NCI-H1436 treated with DMSO at 0.1 percent for 48 hours (cell line): ENCODE results near the gene DDIT4.
"Not testable (repeated sequence)": the region's sequence is repeated elsewhere in the genome, so short reads cannot be mapped to it uniquely, and the experiment has no call there.

ENCODE experiments used
- DNase-seq: peaks from one replicate; lab custom pipeline; 2025; lab: John Stamatoyannopoulos, UW

The DDIT4 gene

DNA sequence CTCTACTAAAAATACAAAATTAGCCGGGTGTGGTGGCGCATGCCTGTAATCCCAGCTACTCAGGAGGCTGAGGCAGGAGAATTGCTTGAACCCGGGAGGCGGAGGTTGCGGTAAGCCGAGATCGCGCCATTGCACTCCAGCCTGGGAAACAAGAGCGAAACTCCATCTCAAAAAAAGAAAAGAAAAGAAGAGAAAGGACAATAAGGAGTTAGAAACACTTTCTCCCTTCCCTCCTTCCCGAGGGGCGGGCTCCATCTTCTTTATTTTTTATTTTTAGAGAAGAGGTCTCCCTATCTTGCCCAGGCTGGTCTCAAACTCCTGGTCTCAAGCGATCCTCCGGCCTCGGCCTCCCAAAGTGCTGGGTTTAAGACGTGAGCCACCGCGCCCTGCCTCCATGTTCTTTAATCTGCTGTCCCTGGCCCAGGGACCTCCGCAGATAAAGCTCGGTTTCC is 23.1 kb downstream of the DDIT4 start:
- not testable (repeated sequence) for DNase-seq

DNA sequence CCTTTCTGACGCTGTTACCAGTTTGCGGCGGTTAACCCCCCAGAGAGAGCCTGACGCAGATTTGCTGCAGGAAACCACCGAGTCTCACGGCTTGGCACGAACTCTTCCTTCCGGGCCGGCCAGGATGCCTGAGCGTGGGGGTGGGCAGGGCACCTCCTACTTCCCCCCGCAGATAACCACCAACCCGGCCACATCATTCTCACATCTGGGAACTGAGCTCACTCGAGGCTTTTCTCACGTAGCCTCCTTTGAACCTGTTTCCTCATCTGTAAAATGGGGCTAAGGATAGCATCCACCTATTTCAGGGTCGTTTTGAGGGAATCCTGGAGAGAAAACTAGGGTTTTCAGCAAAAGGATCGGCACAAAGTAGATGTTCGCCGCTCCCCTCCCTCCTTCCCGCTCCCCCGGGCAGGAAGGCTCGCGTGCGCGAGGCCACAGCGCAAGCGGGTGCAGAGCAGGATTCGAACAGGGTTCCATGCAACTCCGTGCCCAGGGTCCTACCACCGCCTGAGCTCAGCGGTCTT is 23.6 kb downstream of the DDIT4 start:
- DNase-seq: no peak

DNA sequence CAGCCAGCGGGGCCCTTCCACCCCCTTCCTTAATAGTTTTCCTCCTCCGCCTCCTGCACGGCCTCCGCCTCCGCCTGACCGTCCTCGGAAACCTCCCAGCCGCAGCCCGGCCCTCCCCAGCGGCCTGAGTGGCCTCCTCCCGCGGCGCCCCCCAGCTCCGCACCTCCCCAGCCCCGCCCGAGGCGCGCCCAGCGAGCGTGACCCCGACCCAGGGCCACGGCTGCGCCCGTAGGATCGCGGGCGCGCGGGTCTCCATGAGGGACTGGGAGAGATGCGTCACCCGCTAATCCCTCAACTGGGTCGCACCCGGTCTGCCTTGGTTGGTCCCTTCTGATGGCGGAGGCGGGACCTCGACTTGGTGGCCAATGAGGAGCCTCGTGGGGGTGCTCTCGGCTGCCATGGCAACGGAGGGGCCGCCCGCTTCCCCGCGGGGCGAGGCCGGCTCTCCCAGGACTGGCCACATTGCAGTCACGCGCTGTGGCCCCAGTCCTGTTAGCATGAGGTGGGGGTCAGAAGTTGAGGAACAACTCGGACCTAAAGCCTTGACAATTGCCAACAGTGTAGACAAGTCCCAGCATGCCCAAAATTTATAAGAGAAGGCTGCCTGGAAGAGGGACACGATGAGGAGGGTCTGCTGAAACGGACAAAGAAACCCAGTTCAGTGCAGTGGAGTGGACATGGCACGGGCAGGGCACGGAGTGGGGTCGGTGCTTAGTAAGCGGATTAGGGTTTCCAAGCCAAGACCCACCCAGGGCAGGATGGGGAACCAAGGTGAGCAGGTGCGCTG is 24.3 kb downstream of the DDIT4 start:
- peak; percentile 79 for DNase-seq

DNA sequence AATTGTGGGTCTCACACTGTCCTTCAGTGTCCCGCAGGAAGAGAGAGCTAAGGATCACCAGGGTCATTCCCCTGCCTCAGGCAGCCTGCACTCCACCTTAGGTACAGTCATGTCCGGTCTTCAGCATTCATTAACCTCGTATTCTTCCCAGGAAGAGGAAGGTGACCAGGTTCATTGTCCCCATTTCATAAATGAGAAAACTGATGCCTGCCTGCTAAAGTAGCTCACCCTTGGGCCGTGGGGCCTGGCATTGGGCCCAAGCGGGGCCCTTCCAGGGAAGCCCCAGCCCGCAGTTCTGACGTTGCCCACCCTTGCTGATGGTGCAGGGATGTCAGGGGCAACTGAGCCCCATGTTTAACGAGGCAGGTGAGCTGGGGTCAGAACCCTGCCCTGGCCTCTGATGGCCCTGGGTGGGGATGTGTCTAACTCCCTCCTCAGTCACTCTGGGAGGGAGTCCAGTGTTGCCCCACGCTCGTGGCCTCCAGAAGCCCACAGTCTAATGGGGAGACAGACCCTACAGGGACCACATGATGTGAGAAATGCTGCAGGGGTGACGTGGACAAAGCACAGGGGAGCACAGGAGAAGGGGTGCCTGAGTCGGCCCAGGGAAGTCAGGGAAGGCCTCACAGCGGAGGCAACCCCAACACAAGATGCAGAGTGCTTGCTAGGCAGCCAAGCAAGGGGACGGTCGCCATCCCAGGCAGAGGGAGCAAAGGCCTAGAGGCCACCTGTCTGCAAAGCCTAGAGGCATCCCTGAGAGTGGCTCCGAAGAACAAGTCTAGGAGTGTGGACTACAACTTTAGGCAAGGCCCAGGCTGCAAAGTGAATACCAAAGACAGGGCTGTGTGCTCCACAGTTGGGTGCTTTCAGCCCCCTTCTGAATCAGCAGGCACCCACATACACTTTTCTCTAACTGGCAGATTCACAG is 25.1 kb downstream of the DDIT4 start:
- DNase-seq: no peak

DNA sequence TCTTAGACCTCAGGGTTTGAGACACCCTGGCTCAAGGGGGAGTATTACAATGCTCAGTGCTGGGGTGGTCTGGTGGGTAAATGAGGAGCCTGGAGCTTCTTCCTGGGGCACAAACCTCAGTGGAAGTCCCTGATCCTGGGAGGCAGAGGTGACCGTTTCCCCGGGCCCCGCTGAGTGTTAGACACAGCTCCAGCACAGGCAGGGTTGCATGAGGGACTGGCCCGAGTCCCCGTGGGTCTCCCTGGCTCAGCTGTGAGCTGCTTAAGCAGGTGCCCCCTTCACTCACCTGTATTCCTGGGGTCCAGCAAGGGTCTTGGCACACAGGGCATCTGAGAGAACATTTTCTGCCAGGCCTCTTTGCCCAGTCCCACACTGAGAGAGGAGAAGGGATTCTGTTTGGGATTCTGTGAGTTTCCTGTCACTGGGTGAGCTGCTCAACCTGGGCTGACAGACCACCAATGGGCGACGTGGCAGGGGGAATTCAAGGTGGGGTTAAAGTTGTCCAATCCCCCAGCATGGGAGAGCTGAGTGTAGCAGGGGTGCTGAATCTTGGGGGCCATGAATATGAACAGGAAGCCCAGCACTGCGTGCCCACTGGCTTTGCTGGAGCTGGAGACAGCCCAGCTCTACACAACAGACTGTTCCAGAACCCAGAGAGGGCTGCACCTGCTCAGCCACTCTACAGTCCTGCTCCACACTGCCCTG is 29.9 kb downstream of the DDIT4 start:
- no peak for DNase-seq

DNA sequence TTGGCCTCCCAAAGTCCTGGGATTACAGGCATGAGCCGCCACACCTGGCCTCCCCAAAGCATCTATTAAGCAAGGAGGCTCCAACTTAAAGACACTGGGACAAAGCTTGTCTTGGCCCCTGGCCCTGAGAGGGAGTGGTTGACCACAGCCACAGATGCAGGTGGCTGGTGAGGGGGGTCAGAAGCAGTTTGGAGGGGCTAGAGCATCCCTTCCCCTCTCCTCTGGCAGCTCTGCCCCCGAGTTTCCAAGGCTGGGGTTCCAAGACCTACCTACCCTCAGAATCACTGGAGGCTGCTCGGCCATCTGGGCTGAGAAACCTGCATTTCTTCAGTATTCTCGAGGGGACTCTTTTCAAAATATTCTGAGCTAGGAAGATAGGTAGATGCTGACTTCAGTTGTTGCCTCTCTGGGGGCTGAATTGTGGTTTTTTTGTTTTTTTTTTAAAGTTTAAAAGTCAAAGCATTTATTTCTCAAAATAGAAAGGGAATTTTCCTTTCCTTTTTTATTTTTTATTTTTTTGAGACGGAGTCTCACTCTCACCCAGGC is 32.6 kb downstream of the DDIT4 start:
- DNase-seq: no peak

DNA sequence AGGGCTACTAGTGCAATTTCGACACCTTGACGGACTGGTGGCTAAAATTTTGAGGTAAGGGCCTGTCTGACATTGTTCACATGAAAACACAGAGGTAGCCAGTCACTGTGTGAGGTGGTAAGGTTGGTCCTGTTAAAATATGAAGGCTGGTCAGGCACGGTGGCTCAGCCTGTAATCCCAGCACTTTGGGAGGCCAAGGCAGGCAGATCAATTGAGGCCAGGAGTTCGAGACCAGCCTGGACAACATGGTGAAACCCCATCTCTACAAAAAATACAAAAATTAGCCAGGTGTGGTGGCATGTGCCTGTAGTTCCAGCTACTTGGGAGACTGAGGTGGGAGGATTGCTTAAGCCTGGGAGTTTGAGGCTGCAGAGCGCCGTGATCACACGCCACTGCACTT is 34.0 kb downstream of the DDIT4 start:
- DNase-seq: not testable (repeated sequence)

DNA sequence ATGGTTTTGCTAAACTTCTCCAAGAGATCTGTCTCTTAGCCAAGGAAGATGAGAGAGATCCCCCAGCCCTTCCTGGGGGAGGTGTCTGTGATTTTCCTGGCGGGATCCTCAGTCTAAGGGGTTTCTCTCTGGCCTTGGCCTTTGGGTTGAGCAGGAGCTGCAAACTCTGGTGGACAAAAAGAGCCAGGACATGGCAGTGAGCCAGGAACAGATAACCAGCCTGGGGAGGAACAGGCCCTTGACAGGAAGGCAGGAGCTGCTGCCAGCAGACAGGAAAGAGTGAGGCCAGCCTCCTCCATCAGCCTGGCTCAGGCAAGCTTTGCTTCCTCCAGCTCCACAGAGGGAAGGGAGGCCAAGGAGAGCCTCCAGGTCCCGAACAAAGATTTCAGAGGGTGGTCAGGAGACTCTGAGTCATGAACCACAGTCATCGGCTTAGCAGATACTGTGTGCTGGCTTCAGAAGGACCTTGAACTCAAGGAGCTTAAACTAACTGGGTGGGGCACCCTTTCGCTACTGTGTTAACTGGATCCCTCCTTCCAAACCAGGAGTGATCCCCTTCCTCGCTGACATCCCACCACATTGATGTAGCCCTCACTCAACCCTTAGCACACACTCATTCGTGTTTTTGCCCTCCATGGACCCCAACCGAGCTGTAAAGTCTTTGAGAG is 34.7 kb downstream of the DDIT4 start:
- DNase-seq: no peak

DNA sequence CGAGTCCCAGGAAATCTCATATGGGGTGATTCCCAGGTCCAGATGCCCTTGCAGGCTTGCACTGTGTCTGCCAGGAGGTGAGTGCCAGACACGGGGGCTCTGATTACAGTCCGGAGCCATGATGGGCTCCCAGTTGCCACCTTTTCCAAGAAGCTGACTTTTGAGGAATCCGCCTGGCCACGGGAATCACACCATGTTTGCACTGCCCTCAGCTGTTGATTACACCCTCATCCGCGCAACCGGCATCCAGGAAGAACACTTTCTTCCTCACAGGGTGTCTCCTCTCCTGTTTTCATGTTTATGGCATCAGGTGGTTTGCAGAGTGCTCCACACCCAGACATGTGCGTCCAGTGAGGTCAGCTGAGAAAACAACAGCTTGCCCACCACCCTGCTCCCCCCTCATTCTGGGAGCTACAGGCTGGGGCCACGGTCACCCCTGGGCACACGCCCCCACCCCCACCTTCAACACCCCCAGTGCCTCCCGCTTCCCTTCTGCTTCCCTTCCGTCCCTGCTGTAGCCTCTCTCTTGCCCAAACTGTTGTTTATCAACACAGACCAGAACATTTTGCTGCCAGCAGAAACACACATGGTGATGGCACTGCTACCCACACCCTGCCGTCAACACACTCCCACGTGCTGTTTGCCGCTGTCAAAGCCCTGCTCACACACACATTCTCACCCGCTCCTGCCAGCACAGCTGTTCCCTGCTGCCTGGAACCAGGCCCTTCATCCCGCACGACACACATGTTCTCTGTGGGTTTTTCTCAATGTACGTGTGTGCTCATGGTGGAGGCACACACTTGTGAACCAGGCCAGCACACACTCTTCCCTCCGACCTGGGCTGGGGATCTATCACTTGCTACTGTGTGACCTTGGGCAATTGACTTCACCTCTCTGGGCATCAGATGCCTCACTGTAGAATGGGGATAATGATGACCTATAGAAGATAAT is 35.8 kb downstream of the DDIT4 start:
- no peak for DNase-seq

DNA sequence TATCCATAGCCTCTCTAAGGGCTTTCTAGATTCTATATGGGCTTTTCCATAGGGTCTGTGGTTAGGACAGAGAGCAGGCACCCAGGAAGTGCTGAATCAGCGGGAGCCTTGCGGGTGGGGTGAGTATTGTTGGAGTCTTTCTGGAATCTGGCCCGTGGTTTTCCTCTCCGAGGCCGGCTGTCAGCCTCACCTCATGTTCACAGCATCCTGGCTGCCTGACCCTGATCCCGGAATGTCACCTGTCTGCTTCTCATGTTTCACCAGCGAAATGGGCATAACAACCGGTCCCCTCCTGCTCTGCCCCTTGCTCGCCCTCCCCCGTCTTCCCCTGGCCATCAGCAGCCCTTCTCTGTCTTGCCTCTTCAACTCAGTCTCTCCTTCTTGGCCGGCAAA is 36.5 kb downstream of the DDIT4 start:
- no peak for DNase-seq

DNA sequence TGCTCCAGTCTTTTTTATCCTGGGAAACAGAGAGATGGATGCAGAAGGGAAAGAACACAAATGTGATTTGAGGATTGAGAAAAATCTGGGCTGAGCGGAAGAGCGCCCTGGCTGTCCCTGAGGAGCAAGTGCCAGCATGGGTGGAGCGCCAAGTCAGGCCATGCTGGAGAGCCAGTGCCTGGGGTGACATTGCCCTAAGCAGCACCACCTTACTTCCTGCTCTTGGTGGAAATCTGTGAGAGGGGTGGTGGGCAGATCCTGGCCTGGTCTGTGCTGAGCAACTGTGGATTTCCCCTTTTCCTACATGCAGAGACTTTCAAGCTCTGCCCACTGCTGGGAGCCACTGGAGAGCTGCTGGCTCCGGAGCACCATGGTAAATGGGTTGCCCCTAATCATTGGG is 36.9 kb downstream of the DDIT4 start:
- no peak for DNase-seq

DNA sequence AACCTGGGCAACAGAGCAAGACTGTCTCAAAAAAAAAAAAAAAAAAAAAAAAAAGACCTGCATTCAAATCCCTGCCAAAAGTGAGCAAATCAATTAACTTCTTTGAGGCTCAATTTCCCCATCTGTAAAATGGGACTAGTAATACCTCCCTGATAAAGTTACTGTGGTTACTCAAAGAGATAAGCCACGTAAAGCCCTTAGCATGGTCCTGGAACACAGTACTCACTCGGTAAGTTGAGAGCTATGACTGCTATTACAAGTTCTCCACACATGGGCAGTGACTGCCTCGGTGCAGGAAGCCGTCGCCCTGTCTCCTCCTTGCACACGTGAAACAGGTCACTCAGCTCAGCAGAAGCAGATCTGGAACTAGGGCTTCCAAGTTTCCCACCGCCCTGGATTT is 37.9 kb downstream of the DDIT4 start:
- no peak for DNase-seq

DNA sequence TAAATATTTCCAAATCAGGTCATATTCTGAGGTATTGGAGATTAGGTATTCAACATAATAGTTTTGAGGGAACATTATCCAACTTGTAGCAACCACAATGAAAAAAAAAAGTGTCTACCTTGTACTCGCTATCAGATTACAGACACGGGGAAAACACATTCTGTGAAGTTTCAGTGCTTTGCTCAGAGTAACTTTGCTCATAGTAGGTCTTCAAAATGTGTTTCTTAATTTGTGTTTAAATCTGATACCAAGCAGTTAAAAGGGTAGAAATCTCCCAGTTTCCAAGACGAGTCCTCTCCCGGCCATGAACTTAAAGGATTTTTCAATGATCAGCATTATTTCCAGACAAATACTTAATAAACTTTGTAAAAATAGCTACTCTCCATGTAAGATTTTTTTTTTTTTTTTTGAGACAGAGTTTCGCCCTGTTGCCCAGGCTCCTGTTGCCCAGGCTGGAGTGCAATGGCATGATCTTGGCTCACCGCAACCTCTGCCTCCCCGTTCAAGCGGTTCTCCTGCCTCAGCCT is 39.2 kb downstream of the DDIT4 start:
- DNase-seq: no peak

DNA sequence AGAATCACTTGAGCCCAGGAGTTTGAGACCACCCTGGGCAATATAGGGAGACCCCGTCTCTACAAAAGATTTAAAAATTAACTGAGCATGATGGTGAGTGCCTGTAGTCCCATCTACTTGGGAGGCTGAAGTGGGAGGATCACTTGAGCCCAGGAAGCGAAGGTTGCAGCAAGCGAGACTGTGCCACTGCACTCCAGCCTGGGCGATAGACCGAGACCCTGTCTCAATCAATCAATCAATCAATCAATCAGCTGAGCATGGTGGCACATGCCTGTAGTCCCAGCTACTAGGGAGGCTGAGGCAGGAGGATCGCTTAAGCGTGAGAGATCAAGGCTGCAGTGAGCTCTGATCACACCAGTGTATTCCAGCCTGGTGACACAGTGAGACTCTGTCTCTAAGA is 40.5 kb downstream of the DDIT4 start:
- DNase-seq: no peak

DNA sequence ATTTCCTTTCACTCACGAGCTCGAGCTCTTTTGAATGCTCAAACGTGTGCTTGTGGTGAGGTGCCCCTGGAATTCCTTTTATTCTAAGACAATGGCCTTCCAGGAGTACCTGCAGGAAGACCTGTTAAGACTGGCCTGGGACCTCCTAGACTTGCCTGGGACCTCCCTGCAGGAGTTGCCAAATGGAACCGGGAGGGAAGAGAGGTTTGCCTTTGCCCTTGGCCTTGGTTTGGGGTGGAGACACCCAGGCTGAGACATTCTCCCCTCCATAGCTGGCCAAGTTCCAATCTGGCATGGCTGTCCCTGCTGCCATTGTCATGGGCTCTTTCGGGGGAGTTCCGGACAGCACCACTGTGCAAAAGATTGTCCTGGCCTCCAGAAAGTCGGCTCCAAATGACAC is 41.3 kb downstream of the DDIT4 start:
- no peak for DNase-seq

DNA sequence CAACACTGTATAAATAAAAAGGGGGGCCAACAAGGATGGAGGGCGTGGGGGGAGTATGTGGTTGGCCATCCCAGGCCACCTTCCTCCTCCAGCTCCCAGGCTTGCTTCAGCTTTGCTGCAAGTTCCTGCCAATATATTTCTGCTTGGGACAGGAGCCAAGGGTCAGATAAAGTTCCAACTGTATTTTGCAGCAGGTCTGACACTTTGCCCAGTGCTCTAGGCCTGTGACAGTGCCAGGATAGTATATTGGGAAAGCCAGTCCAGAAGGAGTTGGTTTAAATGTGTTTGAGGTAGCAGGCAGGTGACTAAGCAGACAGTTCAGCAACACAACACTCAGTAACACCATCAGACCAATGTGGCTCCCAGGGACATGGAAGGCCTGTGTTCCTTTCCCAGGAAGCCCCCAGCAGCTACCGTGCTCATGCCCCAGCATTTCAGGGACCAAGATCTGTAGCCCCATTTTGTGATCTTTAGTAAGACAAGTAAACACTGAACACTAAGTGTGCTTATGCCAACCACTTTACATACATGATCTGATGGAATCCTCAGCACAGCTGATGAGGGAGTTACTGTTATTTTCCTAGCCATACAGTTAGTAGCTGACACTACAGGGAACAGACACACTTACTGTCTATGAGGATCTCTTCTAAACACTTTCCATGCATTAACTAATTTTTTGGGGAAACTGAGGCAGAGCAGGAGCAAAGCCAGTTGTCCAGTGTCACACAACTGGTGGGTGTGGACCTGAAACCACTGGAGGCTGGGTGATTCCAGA is 42.1 kb downstream of the DDIT4 start:
- no peak for DNase-seq

DNA sequence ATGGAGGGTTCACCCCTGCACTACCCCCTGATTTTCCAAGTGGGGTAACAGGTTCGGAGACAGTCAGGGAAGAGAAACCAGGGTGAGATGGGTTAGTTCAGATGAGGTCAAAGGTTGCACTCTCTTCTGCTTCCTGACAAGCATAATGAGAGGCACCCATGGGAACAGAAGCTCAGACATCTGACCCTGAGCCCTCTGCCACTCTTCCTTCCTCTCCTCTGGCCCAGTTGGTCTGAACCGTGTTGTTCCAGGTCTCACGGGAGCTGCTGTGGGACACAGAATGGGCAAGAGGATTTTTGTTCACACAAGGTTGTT is 42.6 kb downstream of the DDIT4 start:
- no peak for DNase-seq

DNA sequence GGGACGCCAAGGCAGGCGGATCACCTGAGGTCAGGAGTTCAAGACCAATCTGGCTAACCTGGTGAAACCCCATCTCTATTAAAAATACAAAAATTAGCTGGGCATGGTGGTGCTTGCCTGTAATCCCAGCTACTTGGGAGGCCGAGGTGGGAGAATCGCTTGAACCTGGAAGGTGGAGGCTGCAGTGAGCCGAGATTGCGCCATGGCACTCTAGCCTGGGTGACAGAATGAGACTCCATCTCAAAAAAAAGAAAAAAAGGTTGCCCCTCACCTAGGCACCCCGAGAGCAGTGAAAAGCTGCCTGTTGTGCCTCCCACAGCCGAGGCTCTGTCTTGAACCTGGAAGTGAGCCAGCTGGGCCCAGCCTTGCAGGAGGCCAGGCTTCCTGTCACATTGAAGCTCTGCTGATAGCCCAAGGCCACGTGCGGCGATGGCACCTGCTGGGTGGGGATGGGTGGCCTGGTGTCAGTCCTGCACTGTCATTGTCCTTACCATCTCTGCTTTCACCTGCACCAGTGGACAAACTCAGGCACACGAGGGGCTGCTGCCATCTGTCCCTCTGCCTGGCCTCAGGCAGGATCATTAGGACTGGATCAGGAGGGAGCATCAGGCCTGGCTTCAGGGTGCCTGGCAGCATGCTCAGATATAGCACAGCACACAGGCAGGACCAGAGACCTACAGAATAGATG is 43.2 kb downstream of the DDIT4 start:
- DNase-seq: no peak
